IMR-90 (cell line): ENCODE measurements around the gene TPM4. TPM values are rescaled to one million over a fixed set of nuclear protein-coding genes. Genes with fewer than 3 reads are reported as not detected.

Experiments used
- ATAC-seq: fragments of 200-7000 bp; cut with Tn5 transposase; 2 replicates; pipeline ENCODE4 v1.9.1; 2020; ENCODE audit warnings: low read depth, mild to moderate bottlenecking, moderate library complexity
- BruUV-seq: library from RNA; stranded (reverse); fragments of 400-500 nt; replicated peaks from 2 replicates; lab custom pipeline; 2021; lab: Mats Ljungman, UMichigan
- CTCF ChIA-PET: fragments of 300-600 bp; formaldehyde crosslinking; extraction: SDS; loops from one replicate; lab custom pipeline; 2021; ENCODE audit warnings: antibody characterized with exemption; lab: Yijun Ruan, JAX
- POLR2A ChIA-PET: fragments of 300-600 bp; sonication (Branson Sonifier 250); formaldehyde crosslinking; loops from one replicate; lab custom pipeline; 2022; ENCODE audit warnings: antibody characterized with exemption; ENCODE audit not compliant: unreplicated experiment; lab: Charles Lee
- DNase-seq: peaks from one replicate; pipeline ENCODE4 v3.0.0; 2013
- H2AFZ ChIP-seq: replicated peaks from 2 replicates; pipeline ENCODE3; 2013; ENCODE audit warnings: low read length, mild to moderate bottlenecking; ENCODE audit not compliant: poor library complexity
- H2AK5ac ChIP-seq: 2 replicates; pipeline ENCODE4 v1.6.1; 2013; ENCODE audit warnings: low read depth, low read length, inconsistent platforms
- H2AK9ac ChIP-seq: replicated peaks from 2 replicates; pipeline ENCODE3; 2013; ENCODE audit warnings: mild to moderate bottlenecking, low read depth, low read length, moderate library complexity; ENCODE audit not compliant: poor library complexity
- H2BK120ac ChIP-seq: 2 replicates; pipeline ENCODE4 v1.6.1; 2013; ENCODE audit warnings: low read depth, low read length, inconsistent platforms
- H2BK15ac ChIP-seq: 3 replicates; pipeline ENCODE4 v1.6.1; 2013; ENCODE audit warnings: low read depth, low read length, inconsistent platforms
- H2BK20ac ChIP-seq: 2 replicates; pipeline ENCODE4 v1.6.1; 2013; ENCODE audit warnings: low read depth, mild to moderate bottlenecking, inconsistent platforms, low read length, moderate library complexity
- H2BK5ac ChIP-seq: 2 replicates; pipeline ENCODE4 v1.6.1; 2013; ENCODE audit warnings: mild to moderate bottlenecking, low read depth, low read length, inconsistent platforms; ENCODE audit not compliant: poor library complexity, severe bottlenecking
- H3K14ac ChIP-seq: replicated peaks from 2 replicates; pipeline ENCODE4 v1.6.1; 2013; ENCODE audit warnings: low read depth, low read length, inconsistent platforms
- H3K18ac ChIP-seq: 2 replicates; pipeline ENCODE4 v1.6.1; 2013; ENCODE audit warnings: low read depth, low read length, control low read depth
- H3K23ac ChIP-seq: 2 replicates; pipeline ENCODE4 v1.6.1; 2013; ENCODE audit warnings: low read depth, low read length, inconsistent platforms
- H3K27ac ChIP-seq: 2 replicates; pipeline ENCODE4 v1.5.1; 2013; ENCODE audit warnings: mild to moderate bottlenecking, control low read depth, low read length; ENCODE audit not compliant: insufficient read depth
- H3K27me3 ChIP-seq: 2 replicates; pipeline ENCODE4 v1.6.1; 2013; ENCODE audit warnings: low read length; ENCODE audit not compliant: control insufficient read depth, insufficient read depth
- H3K36me3 ChIP-seq: 2 replicates; pipeline ENCODE4 v1.6.1; 2013; ENCODE audit warnings: low read length, mixed read lengths; ENCODE audit not compliant: control insufficient read depth, insufficient read depth
- H3K4ac ChIP-seq: 2 replicates; pipeline ENCODE4 v1.6.1; 2013; ENCODE audit warnings: low read depth, low read length, inconsistent platforms
- H3K4me1 ChIP-seq: 2 replicates; pipeline ENCODE4 v1.6.1; 2013; ENCODE audit warnings: low read length, mixed read lengths; ENCODE audit not compliant: control insufficient read depth, insufficient read depth
- H3K4me2 ChIP-seq: 2 replicates; pipeline ENCODE4 v1.6.1; 2013; ENCODE audit warnings: low read depth, mild to moderate bottlenecking, control low read depth, low read length, moderate library complexity
- H3K4me3 ChIP-seq: 2 replicates; pipeline ENCODE4 v1.5.1; 2013; ENCODE audit warnings: low read depth, mild to moderate bottlenecking, control low read depth, low read length, moderate library complexity; ENCODE audit not compliant: insufficient read depth
- H3K56ac ChIP-seq: 2 replicates; pipeline ENCODE4 v1.6.1; 2013; ENCODE audit warnings: low read length, inconsistent platforms; ENCODE audit not compliant: insufficient read depth; ENCODE audit errors: extremely low read depth
- H3K79me1 ChIP-seq, 2 experiments: 2 replicates each; pipeline ENCODE4 v1.6.1; 2013; ENCODE audit warnings: low read length in 2 of 2, inconsistent platforms in 1 of 2, low read depth in 1 of 2
- H3K9ac ChIP-seq: 2 replicates; pipeline ENCODE4 v1.6.1; 2013; ENCODE audit warnings: low read depth, low read length, control low read depth
- H3K9me1 ChIP-seq: 2 replicates; pipeline ENCODE4 v1.6.1; 2013; ENCODE audit warnings: low read length, inconsistent platforms; ENCODE audit not compliant: insufficient read depth
- H3K9me3 ChIP-seq: 2 replicates; pipeline ENCODE4 v1.6.1; 2013; ENCODE audit warnings: low read length; ENCODE audit not compliant: control insufficient read depth, insufficient read depth
- H4K20me1 ChIP-seq: 2 replicates; pipeline ENCODE4 v1.6.1; 2013; ENCODE audit warnings: low read length, inconsistent platforms; ENCODE audit not compliant: insufficient read depth
- H4K5ac ChIP-seq: 2 replicates; pipeline ENCODE4 v1.6.1; 2013; ENCODE audit warnings: mild to moderate bottlenecking, low read depth, low read length, control low read depth
- H4K8ac ChIP-seq, 2 experiments: 2 replicates each; pipeline ENCODE4 v1.6.1; 2013; ENCODE audit warnings: low read depth in 2 of 2, low read length in 2 of 2, control low read depth in 1 of 2, inconsistent platforms in 1 of 2
- H4K91ac ChIP-seq: 2 replicates; pipeline ENCODE4 v1.6.1; 2013; ENCODE audit warnings: low read depth, low read length, inconsistent platforms; ENCODE audit not compliant: insufficient read depth
- BHLHE40 ChIP-seq: fragments of 150-350 bp; IDR thresholded peaks from 2 replicates; pipeline ENCODE4 v1.6.1; 2016; ENCODE audit warnings: mild to moderate bottlenecking, low read depth, low read length
- whole genome bisulfite sequencing, 2 experiments: methylation state at CpG; one replicate each; pipeline versions ENCODE4 v1.1.5 to v1.1.7; 2013; ENCODE audit warnings: missing lambda C conversion rate in 2 of 2; ENCODE audit not compliant: insufficient read length in 1 of 2; ENCODE audit errors: extremely low coverage in 2 of 2; 5-methylcytosine and 5-hydroxymethylcytosine counted together
- dilution Hi-C: fragments of 300-500 bp; cut with HindIII; formaldehyde crosslinking; loops from one replicate; pipeline ENCODE4 v1.14.3; 2018; ENCODE audit warnings: low sequenced_read_pairs; ENCODE audit not compliant: unreplicated experiment
- in situ Hi-C: fragments of 300-500 bp; cut with MboI; formaldehyde crosslinking; loops from 3 replicates; pipeline ENCODE4 v1.14.3; 2019; ENCODE audit warnings: low sequenced_read_pairs, inconsistent platforms, mixed read lengths
- intact Hi-C: fragments of 100-400 bp; cut with micrococcal nuclease; formaldehyde crosslinking; loops from 2 replicates; pipeline ENCODE4 v1.10.0; 2022
- polyA plus RNA-seq, 3 experiments: library from polyadenylated mRNA; depleted of rRNA; stranded (reverse); fragments of >200 nt; gene quantifications; 2 replicates each; pipeline ENCODE4 v1.2.3, GENCODE V29; 2012; ENCODE audit warnings: low replicate concordance in 1 of 3
- total RNA-seq: library from RNA; depleted of rRNA; stranded (reverse); fragments of >200 nt; gene quantifications from 2 replicates; pipeline ENCODE4 v1.2.3, GENCODE V29; 2012
- TF ChIP-seq, protein P1 (sequence below): fragments of 150-350 bp; IDR thresholded peaks from 2 replicates; pipeline ENCODE4 v1.6.1; 2017; ENCODE audit warnings: mild to moderate bottlenecking, antibody characterized with exemption, low read length, low read depth

TPM4 gene
- total and polyA plus RNA-seq, 2 of the 4 experiments (the other 2 are of a cell fraction) = 1,075 to 1,160 TPM

DNA sequence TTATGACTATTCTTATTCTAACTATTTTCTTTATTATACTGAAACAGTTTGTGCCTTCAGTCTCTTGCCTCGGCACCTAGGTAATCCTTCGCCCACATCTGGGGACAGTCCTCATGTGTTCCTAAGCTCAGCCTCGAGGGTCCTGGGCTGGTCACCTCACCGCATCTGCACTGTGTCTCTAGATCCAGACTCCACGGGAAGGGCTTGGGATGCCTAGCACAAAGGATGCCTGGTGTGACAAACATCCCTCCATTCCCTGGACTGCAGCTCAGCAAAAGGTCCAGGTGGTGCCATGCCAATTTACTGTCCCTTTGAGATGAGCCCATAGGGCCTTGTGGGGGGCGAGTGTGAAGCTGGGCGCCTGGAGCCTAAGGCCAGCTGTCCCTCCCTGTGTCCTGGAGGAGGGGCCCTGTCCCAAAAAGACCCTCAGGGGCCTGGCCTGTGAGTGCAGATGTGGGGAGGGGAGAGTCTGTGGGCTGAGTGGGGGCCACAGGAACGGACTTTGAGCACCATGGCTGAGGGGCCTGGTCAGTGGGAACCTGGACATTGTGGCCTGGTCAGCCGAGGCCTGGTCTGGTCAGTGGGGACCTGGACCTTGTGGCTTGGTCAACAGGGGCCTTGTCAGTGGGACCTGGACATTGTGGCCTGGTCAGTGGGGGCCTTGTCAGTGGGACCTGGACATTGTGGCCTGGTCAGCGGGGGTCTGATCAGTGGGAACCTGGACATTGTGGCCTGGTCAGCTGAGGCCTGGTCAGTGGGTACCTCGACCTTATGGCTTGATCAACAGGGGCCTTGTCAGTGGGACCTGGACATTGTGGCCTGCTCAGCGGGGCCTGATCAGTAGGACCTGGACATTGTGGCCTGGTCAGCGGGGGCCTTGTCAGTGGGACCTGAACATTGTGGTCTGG, 45.1 kb upstream of the TPM4 start:
- intact Hi-C loops (no loop called here), in situ Hi-C loops (no loop called here), dilution Hi-C loops (no loop called here)
- H3K9me1 ChIP-seq = no peaks in the 10 kb centered on the region
- no peak overlapping the region for H3K18ac ChIP-seq
- H3K14ac ChIP-seq = no peak overlapping the region
- H3K9me3 ChIP-seq = no peaks in the 10 kb centered on the region
- no peak overlapping the region for H2AK9ac ChIP-seq
- ChIA-PET POLR2A (no interaction called here), CTCF (no interaction called here)
- no peak overlapping the region for H2BK120ac ChIP-seq
- ATAC-seq = no peak
- no peaks in the 10 kb centered on the region for H4K20me1 ChIP-seq
- no TSS peak for BruUV-seq
- no peak overlapping the region for H3K4me3 ChIP-seq
- H4K5ac ChIP-seq = no peak overlapping the region
- DNase-seq = no peak
- no peaks in the 10 kb centered on the region for H3K4me1 ChIP-seq
- H3K23ac ChIP-seq = no peak overlapping the region
- H4K91ac ChIP-seq = no peak overlapping the region
- no peak overlapping the region for H4K8ac ChIP-seq
- no peak overlapping the region for H2BK20ac ChIP-seq
- WGBS, 2 experiments = 72% methylated on average over 7 of the region's 13 CpGs; no CpG with 5 or more reads in 1 of the 2 experiments
- H3K36me3 ChIP-seq = no peaks in the 10 kb centered on the region
- H3K4ac ChIP-seq = no peak overlapping the region
- H2AK5ac ChIP-seq = no peak overlapping the region
- no peak overlapping the region for H2BK15ac ChIP-seq
- no peaks in the 10 kb centered on the region for H3K79me1 ChIP-seq
- no peak overlapping the region for H3K27ac ChIP-seq
- no peak overlapping the region for H3K4me2 ChIP-seq
- peaks cover 2% of the 10 kb centered on the region; the same call in 1 of the 2 replicates for H3K27me3 ChIP-seq
- no peak overlapping the region for H3K56ac ChIP-seq
- H3K9ac ChIP-seq = no peak overlapping the region
- H2AFZ ChIP-seq = no peak overlapping the region
- no peak overlapping the region for H2BK5ac ChIP-seq
- TF ChIP-seq, protein P1, sequence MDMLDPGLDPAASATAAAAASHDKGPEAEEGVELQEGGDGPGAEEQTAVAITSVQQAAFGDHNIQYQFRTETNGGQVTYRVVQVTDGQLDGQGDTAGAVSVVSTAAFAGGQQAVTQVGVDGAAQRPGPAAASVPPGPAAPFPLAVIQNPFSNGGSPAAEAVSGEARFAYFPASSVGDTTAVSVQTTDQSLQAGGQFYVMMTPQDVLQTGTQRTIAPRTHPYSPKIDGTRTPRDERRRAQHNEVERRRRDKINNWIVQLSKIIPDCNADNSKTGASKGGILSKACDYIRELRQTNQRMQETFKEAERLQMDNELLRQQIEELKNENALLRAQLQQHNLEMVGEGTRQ = no peak
- no peak for TF ChIP-seq BHLHE40
